HL-60 (cell line): ENCODE measurements around the gene TULP4.

Experiments used
- DNase-seq, 2 experiments: peaks; one replicate each; pipeline ENCODE4 v3.0.0-alpha.2; 2010 to 2020; ENCODE audit warnings: low read depth in 1 of 2, low spot score in 1 of 2
- H3K27ac ChIP-seq: fragments of 250-450 bp; sonication (Bioruptor Pico); replicated peaks from 2 replicates; pipeline ENCODE4 v1.5.1; 2020; ENCODE audit warnings: mild to moderate bottlenecking, moderate library complexity
- H3K27me3 ChIP-seq: fragments of 250-450 bp; sonication (Bioruptor Pico); 2 replicates; pipeline ENCODE4 v1.5.1; 2021; ENCODE audit warnings: mild to moderate bottlenecking, moderate library complexity; ENCODE audit not compliant: insufficient read depth, poor library complexity, severe bottlenecking
- H3K4me3 ChIP-seq: replicated peaks from 2 replicates; pipeline ENCODE4 v1.5.1; 2011; ENCODE audit warnings: mild to moderate bottlenecking, control low read depth, low read length; ENCODE audit not compliant: insufficient read depth
- GABPA ChIP-seq: IDR thresholded peaks from 2 replicates; pipeline ENCODE4 v1.6.1; 2012; ENCODE audit warnings: low read depth
- POLR2AphosphoS5 ChIP-seq: IDR thresholded peaks from 2 replicates; pipeline ENCODE4 v1.6.1; 2012; ENCODE audit warnings: low read depth
- SPI1 ChIP-seq: IDR thresholded peaks from 2 replicates; pipeline ENCODE4 v1.6.1; 2012; ENCODE audit warnings: low read depth, mild to moderate bottlenecking, borderline replicate concordance
- TF ChIP-seq, protein P1 (sequence below): IDR thresholded peaks from 2 replicates; pipeline ENCODE4 v1.6.1; 2012; ENCODE audit warnings: low read depth; ENCODE audit not compliant: insufficient replicate concordance
- TF ChIP-seq, protein P2 (sequence below): IDR thresholded peaks from one replicate; pipeline ENCODE4 v1.5.1; 2011; ENCODE audit warnings: low read length, control low read depth, inconsistent platforms; ENCODE audit not compliant: insufficient read depth

Gene TULP4

DNA sequence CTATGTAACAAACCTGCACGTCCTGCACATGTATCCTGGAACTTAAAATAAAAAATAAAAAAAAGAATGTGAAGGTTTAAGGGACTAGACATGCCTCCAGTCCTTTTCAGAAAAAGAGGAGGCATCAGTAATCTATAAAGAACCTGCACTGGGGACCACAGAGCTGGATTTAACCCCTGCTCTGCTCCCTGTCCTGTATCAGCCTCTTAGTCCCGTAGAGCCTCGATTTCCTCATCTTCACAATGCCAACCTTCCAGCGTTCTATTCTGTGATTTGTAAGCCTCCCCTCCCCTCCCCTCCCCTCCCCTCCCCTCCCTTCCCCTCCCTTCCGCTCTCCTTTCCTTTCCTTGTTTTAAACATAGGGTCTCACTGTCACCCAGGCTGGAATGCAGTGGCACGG, 216.6 kb downstream of the TULP4 start:
- no peak for DNase-seq
- TF ChIP-seq, protein P1, sequence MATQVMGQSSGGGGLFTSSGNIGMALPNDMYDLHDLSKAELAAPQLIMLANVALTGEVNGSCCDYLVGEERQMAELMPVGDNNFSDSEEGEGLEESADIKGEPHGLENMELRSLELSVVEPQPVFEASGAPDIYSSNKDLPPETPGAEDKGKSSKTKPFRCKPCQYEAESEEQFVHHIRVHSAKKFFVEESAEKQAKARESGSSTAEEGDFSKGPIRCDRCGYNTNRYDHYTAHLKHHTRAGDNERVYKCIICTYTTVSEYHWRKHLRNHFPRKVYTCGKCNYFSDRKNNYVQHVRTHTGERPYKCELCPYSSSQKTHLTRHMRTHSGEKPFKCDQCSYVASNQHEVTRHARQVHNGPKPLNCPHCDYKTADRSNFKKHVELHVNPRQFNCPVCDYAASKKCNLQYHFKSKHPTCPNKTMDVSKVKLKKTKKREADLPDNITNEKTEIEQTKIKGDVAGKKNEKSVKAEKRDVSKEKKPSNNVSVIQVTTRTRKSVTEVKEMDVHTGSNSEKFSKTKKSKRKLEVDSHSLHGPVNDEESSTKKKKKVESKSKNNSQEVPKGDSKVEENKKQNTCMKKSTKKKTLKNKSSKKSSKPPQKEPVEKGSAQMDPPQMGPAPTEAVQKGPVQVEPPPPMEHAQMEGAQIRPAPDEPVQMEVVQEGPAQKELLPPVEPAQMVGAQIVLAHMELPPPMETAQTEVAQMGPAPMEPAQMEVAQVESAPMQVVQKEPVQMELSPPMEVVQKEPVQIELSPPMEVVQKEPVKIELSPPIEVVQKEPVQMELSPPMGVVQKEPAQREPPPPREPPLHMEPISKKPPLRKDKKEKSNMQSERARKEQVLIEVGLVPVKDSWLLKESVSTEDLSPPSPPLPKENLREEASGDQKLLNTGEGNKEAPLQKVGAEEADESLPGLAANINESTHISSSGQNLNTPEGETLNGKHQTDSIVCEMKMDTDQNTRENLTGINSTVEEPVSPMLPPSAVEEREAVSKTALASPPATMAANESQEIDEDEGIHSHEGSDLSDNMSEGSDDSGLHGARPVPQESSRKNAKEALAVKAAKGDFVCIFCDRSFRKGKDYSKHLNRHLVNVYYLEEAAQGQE, result no peak
- TF ChIP-seq, protein P2, sequence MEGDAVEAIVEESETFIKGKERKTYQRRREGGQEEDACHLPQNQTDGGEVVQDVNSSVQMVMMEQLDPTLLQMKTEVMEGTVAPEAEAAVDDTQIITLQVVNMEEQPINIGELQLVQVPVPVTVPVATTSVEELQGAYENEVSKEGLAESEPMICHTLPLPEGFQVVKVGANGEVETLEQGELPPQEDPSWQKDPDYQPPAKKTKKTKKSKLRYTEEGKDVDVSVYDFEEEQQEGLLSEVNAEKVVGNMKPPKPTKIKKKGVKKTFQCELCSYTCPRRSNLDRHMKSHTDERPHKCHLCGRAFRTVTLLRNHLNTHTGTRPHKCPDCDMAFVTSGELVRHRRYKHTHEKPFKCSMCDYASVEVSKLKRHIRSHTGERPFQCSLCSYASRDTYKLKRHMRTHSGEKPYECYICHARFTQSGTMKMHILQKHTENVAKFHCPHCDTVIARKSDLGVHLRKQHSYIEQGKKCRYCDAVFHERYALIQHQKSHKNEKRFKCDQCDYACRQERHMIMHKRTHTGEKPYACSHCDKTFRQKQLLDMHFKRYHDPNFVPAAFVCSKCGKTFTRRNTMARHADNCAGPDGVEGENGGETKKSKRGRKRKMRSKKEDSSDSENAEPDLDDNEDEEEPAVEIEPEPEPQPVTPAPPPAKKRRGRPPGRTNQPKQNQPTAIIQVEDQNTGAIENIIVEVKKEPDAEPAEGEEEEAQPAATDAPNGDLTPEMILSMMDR, result no peak
- TF ChIP-seq SPI1 (no peak), POLR2AphosphoS5 (no peak), GABPA (no peak)

DNA sequence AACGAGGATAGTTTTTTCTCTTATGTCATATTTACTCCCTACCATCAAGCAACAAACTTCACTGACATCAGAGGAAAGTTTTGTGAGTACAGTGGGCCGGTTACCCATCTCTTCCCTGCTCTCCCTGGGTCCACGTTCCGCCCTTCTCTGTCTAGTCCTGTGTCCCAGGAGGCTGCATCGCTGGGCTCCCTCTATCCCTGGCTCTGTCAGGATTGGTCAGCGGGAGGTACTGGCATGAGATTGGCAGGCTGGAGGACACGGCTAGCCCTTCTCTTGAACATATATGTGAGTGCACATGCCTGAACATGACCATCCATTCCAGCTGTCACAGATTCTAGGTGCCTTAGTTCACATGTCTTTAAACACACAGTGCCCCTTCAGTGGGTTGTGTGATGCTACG, 217.4 kb downstream of the TULP4 start:
- H3K4me3 ChIP-seq, result no peak overlapping the region
- H3K27ac ChIP-seq, result no peak overlapping the region
- TF ChIP-seq POLR2AphosphoS5, result no peak
- no peak for TF ChIP-seq SPI1
- no peak for TF ChIP-seq GABPA
- TF ChIP-seq, protein P1, result no peak
- TF ChIP-seq, protein P2, result no peak
- peaks cover 5% of the 10 kb centered on the region for H3K27me3 ChIP-seq
- no peak for DNase-seq

More for the DNA sequence above, 216.6 kb downstream of the TULP4 start:
- no peak overlapping the region for H3K4me3 ChIP-seq
- no peak overlapping the region for H3K27ac ChIP-seq
- peaks cover 2% of the 10 kb centered on the region for H3K27me3 ChIP-seq

DNA sequence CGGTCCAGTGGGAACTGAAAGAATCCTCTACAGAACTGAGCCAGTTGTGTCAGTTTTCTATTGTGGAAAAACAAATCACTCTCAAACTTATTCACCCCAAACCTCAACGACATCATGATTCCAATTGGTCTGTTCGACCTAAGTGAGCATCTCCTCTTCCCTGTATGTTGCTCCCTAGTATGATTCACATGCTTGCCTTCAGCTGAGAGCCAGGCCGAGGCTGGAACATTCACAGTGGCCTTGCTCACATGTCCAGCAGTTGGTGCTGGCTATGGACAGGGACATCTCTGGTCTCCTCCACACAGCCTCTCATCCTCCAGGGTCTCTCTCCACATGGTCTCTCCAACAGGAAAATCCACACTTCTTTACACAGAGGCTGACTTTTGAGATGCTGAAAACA, 219.3 kb downstream of the TULP4 start:
- TF ChIP-seq GABPA (no peak), POLR2AphosphoS5 (no peak), SPI1 (no peak)
- TF ChIP-seq, protein P2, result no peak
- TF ChIP-seq, protein P1, result no peak
- DNase-seq, result no peak
- H3K27ac ChIP-seq, result no peak overlapping the region
- peaks cover 17% of the 10 kb centered on the region for H3K27me3 ChIP-seq
- no peak overlapping the region for H3K4me3 ChIP-seq
